RWPE2 (cell line): Measurements from ENCODE around the gene FBXO46.
A peak's percentile ranks its signal among the peaks of the same experiment; 100 is the strongest.

Experiments
- ATAC-seq: fragments of 200-7000 bp; cut with Tn5 transposase; 3 replicates; pipeline ENCODE4 v1.9.1; 2021; ENCODE audit warnings: low read depth
- DNase-seq: peaks from one replicate; pipeline ENCODE4 v3.0.0-alpha.2; 2020; ENCODE audit warnings: low spot score
- H3K27ac ChIP-seq: fragments of 450-650 bp; 2 replicates; pipeline ENCODE4 v1.5.1; 2017; ENCODE audit warnings: mild to moderate bottlenecking; ENCODE audit not compliant: poor library complexity, severe bottlenecking
- H3K27me3 ChIP-seq: fragments of 250-450 bp; sonication (Bioruptor Pico); 2 replicates; pipeline ENCODE4 v1.5.1; 2021; ENCODE audit warnings: mild to moderate bottlenecking, moderate library complexity; ENCODE audit not compliant: insufficient read depth, poor library complexity, severe bottlenecking
- H3K36me3 ChIP-seq: fragments of 250-450 bp; sonication (Bioruptor Pico); 2 replicates; pipeline ENCODE4 v1.5.1; 2020; ENCODE audit warnings: low read depth, mild to moderate bottlenecking, moderate library complexity
- H3K4me1 ChIP-seq: fragments of 250-450 bp; sonication (Bioruptor Pico); 2 replicates; pipeline ENCODE4 v1.5.1; 2021; ENCODE audit warnings: mild to moderate bottlenecking, moderate library complexity; ENCODE audit not compliant: insufficient read depth, poor library complexity, severe bottlenecking
- H3K4me3 ChIP-seq: fragments of 250-450 bp; sonication (Bioruptor Pico); 2 replicates; pipeline ENCODE4 v1.5.1; 2021; ENCODE audit warnings: mild to moderate bottlenecking, moderate library complexity; ENCODE audit not compliant: severe bottlenecking
- H3K9me3 ChIP-seq: fragments of 250-450 bp; sonication (Bioruptor Pico); 2 replicates; pipeline ENCODE4 v1.5.1; 2021; ENCODE audit warnings: mild to moderate bottlenecking, moderate library complexity; ENCODE audit not compliant: severe bottlenecking
- CTCF ChIP-seq: fragments of 450-650 bp; IDR thresholded peaks from one replicate; pipeline ENCODE4 v1.5.1; 2017; ENCODE audit warnings: mild to moderate bottlenecking, moderate library complexity; ENCODE audit not compliant: poor library complexity, severe bottlenecking

FBXO46 gene

GRCh38 chr19:45730368-45731288 lies at the start of gene FBXO46:
TSS of gene FBXO46 (minus strand) at chr19:45730896. CDS start at chr19:45713495, 17,401 bp downstream.
- no peaks in the 10 kb centered on the region for H3K4me1 ChIP-seq
- peak; percentile 96 for DNase-seq
- peak; percentile 13 for TF ChIP-seq CTCF
- ATAC-seq, result peak; percentile 99
- H3K9me3 ChIP-seq, result no peaks in the 10 kb centered on the region
- H3K27ac ChIP-seq, result peak within 1 kb of the TSS; percentile 55
- peak within 1 kb of the TSS; percentile 56 for H3K4me3 ChIP-seq
- H3K27me3 ChIP-seq, result no peaks in the 10 kb centered on the region
- H3K36me3 ChIP-seq, result no peaks in the 10 kb centered on the region; the same call in 1 of the 2 replicates

- no peak for TF ChIP-seq CTCF
- no peak overlapping the region for H3K27ac ChIP-seq
- H3K4me3 ChIP-seq, result no peak overlapping the region
- peaks cover 21% of the 10 kb centered on the region for H3K36me3 ChIP-seq
- no peak for ATAC-seq
- DNase-seq, result no peak
- H3K4me1 ChIP-seq, result peaks cover 27% of the 10 kb centered on the region
- H3K9me3 ChIP-seq, result no peaks in the 10 kb centered on the region
- H3K27me3 ChIP-seq, result no peaks in the 10 kb centered on the region
Observed at GRCh38 chr19:45780146-45780447, 49.4 kb upstream of the FBXO46 start.

GRCh38 chr19:45779231-45780145 lies 48.8 kb upstream of the FBXO46 start:
- DNase-seq, result peak; percentile 91
- Histone ChIP-seq H3K4me3 (peak overlapping the region; percentile 37), H3K27ac (no peak overlapping the region), H3K9me3 (no peaks in the 10 kb centered on the region), H3K36me3 (peaks cover 19% of the 10 kb centered on the region), H3K4me1 (peaks cover 27% of the 10 kb centered on the region), H3K27me3 (no peaks in the 10 kb centered on the region)
- ATAC-seq, result peak; percentile 72
- TF ChIP-seq CTCF, result peak; percentile 78

GRCh38 chr19:45778010-45778661 lies 47.4 kb upstream of the FBXO46 start:
- Histone ChIP-seq H3K27me3 (no peaks in the 10 kb centered on the region), H3K9me3 (no peaks in the 10 kb centered on the region), H3K4me1 (peaks cover 21% of the 10 kb centered on the region), H3K36me3 (peaks cover 21% of the 10 kb centered on the region), H3K4me3 (no peak overlapping the region), H3K27ac (no peak overlapping the region)
- TF ChIP-seq CTCF, result no peak
- ATAC-seq (no peak), DNase-seq (no peak)
